ENCODE results near the gene TUBB1.
"Not testable (repeated sequence)": the region's sequence is repeated elsewhere in the genome, so short reads cannot be mapped to it uniquely, and the experiment has no call there.

TUBB1 gene

GRCh38 chr20:59006864-59007664 is 12.2 kb upstream of the TUBB1 start, which contains the start of gene CTSZ:
Gene CTSZ (minus strand): TSS chr20:59007254. CDS start chr20:59007128, 126 bp downstream.
- DNase-seq, result peak; percentile 55

DNA sequence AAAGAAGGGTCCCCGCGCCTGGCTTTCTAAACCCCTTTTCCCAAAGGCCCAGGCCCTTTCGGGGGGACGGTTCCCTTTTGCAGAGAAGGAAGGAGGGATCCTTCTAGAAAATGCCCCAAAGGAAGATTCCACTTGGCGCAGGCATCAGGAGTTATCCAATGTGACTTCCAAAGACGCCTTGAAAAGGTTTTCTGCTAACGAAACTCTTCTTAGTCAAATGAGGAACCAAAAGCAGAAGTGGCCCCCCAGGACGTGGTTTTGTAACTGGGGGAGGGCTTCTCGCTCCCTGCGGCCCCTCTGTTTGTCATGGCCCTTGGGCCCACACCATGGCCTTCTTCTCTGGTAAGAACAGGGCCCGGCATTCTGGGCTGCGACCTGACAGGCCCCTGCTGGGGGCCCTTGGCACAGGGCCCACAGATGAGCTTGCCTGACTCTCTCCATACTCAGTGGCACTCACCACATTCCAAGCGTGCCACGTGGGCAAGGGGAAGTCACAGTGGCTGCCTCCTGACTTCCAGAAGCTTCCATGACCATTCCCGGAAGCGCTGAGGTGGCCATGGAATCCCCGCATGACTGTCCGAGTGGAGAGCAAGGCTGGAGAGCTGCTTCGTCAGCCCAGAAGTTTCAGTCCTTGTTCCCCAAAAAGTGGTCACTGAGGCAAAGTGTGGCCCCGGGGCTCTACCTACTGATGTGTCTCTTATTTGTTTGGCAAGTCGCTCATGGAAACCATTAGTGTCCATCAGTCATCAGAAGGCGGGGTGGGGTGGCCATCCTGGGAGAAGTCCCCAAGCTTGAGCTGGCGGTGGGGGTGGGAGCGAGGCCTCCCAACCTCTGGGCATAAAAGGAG is 11.3 kb upstream of the TUBB1 start:
- DNase-seq, result no peak

GRCh38 chr20:59008715-59009336 is 10.4 kb upstream of the TUBB1 start:
- no peak for DNase-seq

- DNase-seq, result no peak
Observed at GRCh38 chr20:59010321-59010994, 8.8 kb upstream of the TUBB1 start.

- DNase-seq, result no peak
Observed at GRCh38 chr20:59010995-59011873, 8.0 kb upstream of the TUBB1 start.

DNA sequence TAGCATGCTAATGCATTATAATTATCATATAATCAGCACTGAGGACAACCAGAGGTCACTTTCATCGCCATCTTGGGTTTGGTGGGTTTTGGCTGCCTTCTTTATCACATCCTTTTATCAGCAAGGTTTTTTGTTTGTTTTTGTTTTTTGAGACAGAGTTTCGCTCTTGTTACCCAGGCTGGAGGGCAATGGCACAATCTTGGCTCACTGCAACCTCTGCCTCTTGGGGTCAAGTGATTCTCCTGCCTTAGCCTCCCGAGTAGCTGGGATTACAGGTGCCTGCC is 7.4 kb upstream of the TUBB1 start:
- DNase-seq, result not testable (repeated sequence)

DNA sequence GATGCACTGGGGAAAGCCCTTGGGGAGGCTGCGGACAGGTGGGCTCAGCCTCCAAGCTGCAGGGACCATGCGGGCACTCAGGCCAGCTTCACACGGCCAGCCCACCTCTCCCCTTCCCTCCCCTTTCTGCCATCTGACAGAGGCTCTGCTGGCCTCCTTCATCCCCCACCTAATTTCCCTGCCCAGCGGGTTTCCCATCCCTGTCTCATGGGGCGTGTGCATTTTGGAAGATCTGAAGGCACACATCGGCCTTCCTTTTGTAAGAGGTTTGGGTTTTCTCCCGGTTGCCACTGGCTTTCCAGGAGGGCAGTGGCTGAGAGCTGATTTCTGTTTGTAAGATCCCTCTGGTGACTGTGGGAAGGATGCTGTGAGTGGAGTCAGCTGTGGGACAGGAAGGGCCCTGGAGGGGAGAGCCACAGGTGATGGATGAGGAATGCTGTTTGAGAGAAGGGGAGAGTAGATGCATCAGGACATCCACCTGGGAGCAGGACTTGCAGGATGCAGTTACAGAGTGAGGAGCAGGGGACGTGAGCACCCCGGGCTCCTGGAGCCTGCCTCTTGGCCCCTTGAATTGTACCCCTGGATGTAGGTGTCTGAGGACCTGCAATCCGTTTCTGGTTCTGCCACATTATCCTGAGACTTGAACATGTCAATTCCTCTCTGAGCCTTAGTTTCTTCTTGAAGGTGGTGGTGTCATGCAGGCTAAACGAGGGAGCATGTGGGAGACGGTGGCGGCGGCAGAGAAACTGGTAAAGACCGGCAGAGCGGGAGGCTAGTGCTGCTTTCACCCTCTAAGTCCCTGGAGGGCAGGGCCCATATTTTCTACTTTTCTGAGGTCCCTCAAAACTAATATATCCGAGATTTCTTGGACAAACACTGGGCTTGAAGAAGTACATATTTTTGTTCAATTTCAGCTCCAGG is 5.9 kb upstream of the TUBB1 start:
- no peak for DNase-seq

GRCh38 chr20:59013959-59014608 is 5.1 kb upstream of the TUBB1 start:
- no peak for DNase-seq

GRCh38 chr20:59014680-59015389 is 4.4 kb upstream of the TUBB1 start:
- no peak for DNase-seq

DNA sequence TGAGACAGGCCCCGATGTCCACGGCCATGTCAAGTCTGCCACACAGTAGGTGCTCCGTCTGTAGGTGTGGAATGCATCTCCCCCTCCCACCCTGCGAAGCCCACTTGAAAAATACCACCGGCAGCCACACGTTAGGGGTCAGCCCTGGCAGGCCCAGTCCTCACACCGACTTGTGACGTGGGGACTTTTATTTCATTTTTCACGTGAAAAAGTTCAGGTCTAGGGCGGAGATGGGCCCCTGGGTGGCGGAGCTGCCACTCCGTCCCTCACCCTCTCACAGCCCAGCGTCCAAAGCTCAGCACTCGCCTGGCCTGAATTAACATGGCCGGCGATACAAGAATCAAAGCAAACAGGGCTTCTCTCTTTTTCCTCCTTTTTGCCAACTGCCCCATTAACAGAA is 3.8 kb upstream of the TUBB1 start:
- no peak for DNase-seq

GRCh38 chr20:59015812-59016711 is 3.2 kb upstream of the TUBB1 start:
- DNase-seq, result no peak

DNA sequence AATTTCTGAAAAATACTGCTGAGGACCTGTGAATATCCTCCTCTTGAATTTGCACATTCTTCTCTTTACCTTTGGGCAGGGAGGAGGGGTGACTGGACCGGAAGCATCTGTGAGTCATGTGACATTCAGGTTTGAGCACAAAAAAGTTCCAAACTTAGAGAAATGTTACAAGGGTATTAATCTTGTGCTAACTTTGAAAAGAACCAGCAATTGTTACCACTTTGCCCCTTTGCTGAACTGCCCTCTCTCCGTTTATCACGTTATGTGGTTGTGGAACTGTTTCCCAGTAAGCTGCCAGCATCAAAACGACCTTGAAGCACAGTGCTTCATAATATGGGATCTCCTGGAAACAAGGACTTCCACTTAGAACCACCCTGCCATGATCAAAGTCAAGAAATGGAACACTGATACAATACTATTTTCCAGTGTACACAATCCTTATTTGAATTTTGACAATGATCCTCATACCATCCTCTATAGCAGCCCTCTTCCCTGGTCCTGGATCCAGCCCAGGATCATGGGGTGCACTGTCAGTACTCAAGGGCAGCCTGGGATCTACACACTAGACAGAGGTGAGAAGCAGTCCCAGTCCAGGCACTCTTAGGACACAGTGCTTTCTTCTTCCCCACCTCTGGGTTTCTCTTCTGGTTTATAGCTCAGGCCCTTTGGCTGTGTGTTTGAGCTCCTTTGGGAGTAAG is 2.3 kb upstream of the TUBB1 start:
- peak; percentile 20 for DNase-seq

DNA sequence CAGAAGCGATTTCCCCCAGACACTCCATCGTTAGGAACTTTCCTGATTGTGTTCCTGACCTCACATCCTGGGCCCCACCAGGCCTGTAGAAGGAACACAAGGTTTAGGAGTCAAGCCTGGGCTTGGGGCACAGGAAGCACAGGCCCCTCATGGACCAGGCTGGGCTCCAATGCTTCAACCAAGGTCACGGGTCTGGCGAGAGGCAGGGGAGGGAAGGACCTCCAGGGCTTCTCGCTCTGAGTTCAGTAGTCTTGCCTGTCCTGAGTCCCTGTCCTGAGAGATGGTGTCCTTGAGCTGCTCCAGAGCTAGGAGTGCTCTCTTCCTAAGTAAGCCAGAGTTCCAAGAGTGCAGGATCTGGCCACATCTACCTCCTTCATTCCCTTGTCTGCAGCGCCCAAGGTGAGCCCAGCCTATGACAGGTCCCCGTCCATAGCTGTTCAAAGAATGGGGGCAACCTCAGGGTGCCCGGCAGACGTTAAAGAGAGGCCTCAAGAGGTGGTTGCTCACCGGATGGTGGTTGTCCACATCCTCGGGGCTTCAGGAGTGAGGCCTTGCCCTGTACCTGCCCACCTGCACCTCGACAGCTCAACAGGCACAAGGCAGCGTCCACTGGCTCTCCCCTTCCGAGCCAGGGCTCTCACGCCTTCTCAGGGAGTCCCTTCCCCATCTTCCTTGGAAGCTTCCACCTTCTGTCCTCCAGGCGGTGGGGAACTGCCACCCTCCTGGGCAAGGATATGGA is 1.6 kb upstream of the TUBB1 start:
- DNase-seq, result no peak

- DNase-seq, result no peak
Observed at GRCh38 chr20:59018817-59019216, 412 bp upstream of the TUBB1 start.

- DNase-seq, result no peak
Observed at GRCh38 chr20:59020938-59021551, 1.8 kb downstream of the TUBB1 start.

DNA sequence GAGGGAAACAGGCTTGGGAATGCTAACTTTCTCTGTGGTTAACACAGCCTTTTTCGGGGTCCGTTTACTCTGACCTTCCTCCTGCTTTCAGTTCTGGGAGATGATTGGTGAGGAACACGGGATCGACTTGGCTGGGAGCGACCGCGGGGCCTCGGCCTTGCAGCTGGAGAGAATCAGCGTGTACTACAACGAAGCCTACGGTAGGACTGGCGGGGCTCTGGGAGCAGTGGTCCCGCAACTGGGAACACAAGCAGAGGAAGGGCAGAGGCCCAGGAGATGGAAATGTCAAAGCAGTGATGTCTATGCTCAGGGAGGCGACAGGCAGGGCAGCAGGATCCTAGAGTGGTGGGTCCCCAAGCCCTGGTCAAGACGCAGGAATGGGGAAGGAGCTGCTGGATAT is 3.5 kb downstream of the TUBB1 start:
- DNase-seq, result no peak

DNA sequence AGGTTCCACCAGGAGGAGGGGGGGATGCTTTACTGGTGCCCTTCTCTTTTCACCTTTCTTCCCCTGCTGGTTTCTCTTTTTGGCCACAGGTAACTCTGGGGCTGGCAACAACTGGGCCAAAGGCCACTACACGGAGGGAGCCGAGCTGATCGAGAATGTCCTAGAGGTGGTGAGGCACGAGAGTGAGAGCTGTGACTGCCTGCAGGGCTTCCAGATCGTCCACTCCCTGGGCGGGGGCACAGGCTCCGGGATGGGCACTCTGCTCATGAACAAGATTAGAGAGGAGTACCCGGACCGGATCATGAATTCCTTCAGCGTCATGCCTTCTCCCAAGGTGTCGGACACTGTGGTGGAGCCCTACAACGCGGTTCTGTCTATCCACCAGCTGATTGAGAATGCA is 4.4 kb downstream of the TUBB1 start:
- DNase-seq, result no peak

All from activated naive CD4-positive, alpha-beta T cell treated with Interleukin-2 at 50 U/mL for 16 hours (primary cell).